Measurements from ENCODE around the gene ANKRD13C. TPM values are rescaled to one million over a fixed set of nuclear protein-coding genes. Genes with fewer than 3 reads are reported as not detected.
A peak's percentile ranks its signal among the peaks of the same experiment; 100 is the strongest.

The ANKRD13C gene
- total RNA-seq, 5 donors from 2014 or later (not counting 1 experiment from before 2014, with no cell fraction given): 26.3 to 28.7 (median 27.2) TPM

- peaks cover 0 to 10% of the 10 kb centered on the region in 2 donors for H3K36me3 ChIP-seq (ENCODE audit: control insufficient read depth in 2 of 2, extremely low read depth in 1 of 2, insufficient read depth in 1 of 2, low read length in 1 of 2)
- H3K4me1 Mint-ChIP-seq: peaks cover 36 to 47% (median 47%) of the 10 kb centered on the region in 3 donors
Measured at GRCh38 chr1:70334436-70334835, 20.1 kb downstream of the ANKRD13C start.

GRCh38 chr1:70333245-70333644 is 21.3 kb downstream of the ANKRD13C start:
- no CpG with 5 or more reads among the region's 2 CpGs for WGBS (ENCODE audit: insufficient coverage)
- Histone ChIP-seq H3K27ac (ENCODE audit: low read length) (no peak overlapping the region), H3K36me3 (ENCODE audit: control insufficient read depth in 2 of 2, extremely low read depth in 1 of 2, insufficient read depth in 1 of 2, low read length in 1 of 2) (peaks cover 0 to 9% of the 10 kb centered on the region in 2 donors), H3K4me3 (ENCODE audit: control insufficient read depth in 1 of 2, extremely low read depth in 1 of 2, low read length in 1 of 2) (no peak overlapping the region), H3K27me3 (replicated peaks in 1 of 2; ENCODE audit: control insufficient read depth in 2 of 2, extremely low read depth in 1 of 2, insufficient read depth in 2 of 2, low read length in 1 of 2) (no peaks in the 10 kb centered on the region), H3K9me3 (no peaks in the 10 kb centered on the region), H3K4me1 (ENCODE audit: control insufficient read depth in 1 of 2, extremely low read depth in 1 of 2, insufficient read depth in 2 of 2, low read length in 2 of 2) (peaks cover 0 to 4% of the 10 kb centered on the region in 2 experiments)
- POLR2A ChIA-PET: no interaction called here
- Mint-ChIP-seq H3K36me3 (peaks cover 23% of the 10 kb centered on the region), H3K4me3 (no peak overlapping the region), H3K27ac (peak overlapping the region in 1 of 2 donors; percentile 74), H3K9me3 (no peaks in the 10 kb centered on the region), H3K27me3 (no peaks in the 10 kb centered on the region), H3K4me1 (peaks cover 33 to 44% (median 44%) of the 10 kb centered on the region in 3 donors)
- DNase-seq: no peak
- ATAC-seq (replicated peaks in 1 of 4): no peak
- CTCF ChIA-PET: no interaction called here

More at GRCh38 chr1:70334436-70334835, 20.1 kb downstream of the ANKRD13C start:
- Mint-ChIP-seq H3K4me3 (no peak overlapping the region), H3K27ac (no peak overlapping the region), H3K36me3 (peaks cover 28% of the 10 kb centered on the region), H3K9me3 (no peaks in the 10 kb centered on the region), H3K27me3 (no peaks in the 10 kb centered on the region)
- H3K9me3 ChIP-seq: no peaks in the 10 kb centered on the region
- no peaks in the 10 kb centered on the region for H3K27me3 ChIP-seq (replicated peaks in 1 of 2; ENCODE audit: control insufficient read depth in 2 of 2, extremely low read depth in 1 of 2, insufficient read depth in 2 of 2, low read length in 1 of 2)
- no peak for ATAC-seq (replicated peaks in 1 of 4)
- no peak for DNase-seq
- H3K4me1 ChIP-seq (ENCODE audit: control insufficient read depth in 1 of 2, extremely low read depth in 1 of 2, insufficient read depth in 2 of 2, low read length in 2 of 2): peaks cover 0 to 4% of the 10 kb centered on the region in 2 experiments
- H3K27ac ChIP-seq (ENCODE audit: low read length): no peak overlapping the region
- ChIA-PET POLR2A (interaction anchor here in 1 of 2 donors (0.7 kb wide), 1 partner anchor 14 kb away, joined by 3 read pairs; no protein-coding TSS in a partner anchor), CTCF (no interaction called here)
- 98% methylated on average over 6 of the region's 9 CpGs for WGBS (ENCODE audit: insufficient coverage)
- H3K4me3 ChIP-seq (ENCODE audit: control insufficient read depth in 1 of 2, extremely low read depth in 1 of 2, low read length in 1 of 2): no peak overlapping the region

GRCh38 chr1:70331962-70332361 is 22.6 kb downstream of the ANKRD13C start:
- Histone ChIP-seq H3K36me3 (ENCODE audit: control insufficient read depth in 2 of 2, extremely low read depth in 1 of 2, insufficient read depth in 1 of 2, low read length in 1 of 2) (peaks cover 0 to 9% of the 10 kb centered on the region in 2 donors), H3K4me3 (ENCODE audit: control insufficient read depth in 1 of 2, extremely low read depth in 1 of 2, low read length in 1 of 2) (no peak overlapping the region), H3K9me3 (no peaks in the 10 kb centered on the region), H3K4me1 (ENCODE audit: control insufficient read depth in 1 of 2, extremely low read depth in 1 of 2, insufficient read depth in 2 of 2, low read length in 2 of 2) (no peaks in the 10 kb centered on the region), H3K27me3 (replicated peaks in 1 of 2; ENCODE audit: control insufficient read depth in 2 of 2, extremely low read depth in 1 of 2, insufficient read depth in 2 of 2, low read length in 1 of 2) (no peaks in the 10 kb centered on the region), H3K27ac (ENCODE audit: low read length) (no peak overlapping the region)
- Mint-ChIP-seq H3K27me3 (no peaks in the 10 kb centered on the region), H3K4me3 (no peak overlapping the region), H3K36me3 (peaks cover 25% of the 10 kb centered on the region), H3K27ac (no peak overlapping the region), H3K9me3 (no peaks in the 10 kb centered on the region), H3K4me1 (peaks cover 33 to 46% (median 43%) of the 10 kb centered on the region in 3 donors)
- ChIA-PET POLR2A (no interaction called here), CTCF (no interaction called here)
- DNase-seq: no peak
- no peak for ATAC-seq (replicated peaks in 1 of 4)

GRCh38 chr1:70327306-70328076 is 27.0 kb downstream of the ANKRD13C start:
- Mint-ChIP-seq H3K27me3 (no peaks in the 10 kb centered on the region), H3K27ac (no peak overlapping the region), H3K4me1 (peaks cover 25 to 37% (median 27%) of the 10 kb centered on the region in 3 donors), H3K36me3 (peaks cover 29% of the 10 kb centered on the region), H3K4me3 (no peak overlapping the region), H3K9me3 (no peaks in the 10 kb centered on the region)
- Histone ChIP-seq H3K4me1 (ENCODE audit: control insufficient read depth in 1 of 2, extremely low read depth in 1 of 2, insufficient read depth in 2 of 2, low read length in 2 of 2) (no peaks in the 10 kb centered on the region), H3K36me3 (ENCODE audit: control insufficient read depth in 2 of 2, extremely low read depth in 1 of 2, insufficient read depth in 1 of 2, low read length in 1 of 2) (peaks cover 0 to 12% of the 10 kb centered on the region in 2 donors), H3K27ac (ENCODE audit: low read length) (no peak overlapping the region), H3K4me3 (ENCODE audit: control insufficient read depth in 1 of 2, extremely low read depth in 1 of 2, low read length in 1 of 2) (no peak overlapping the region), H3K9me3 (no peaks in the 10 kb centered on the region), H3K27me3 (replicated peaks in 1 of 2; ENCODE audit: control insufficient read depth in 2 of 2, extremely low read depth in 1 of 2, insufficient read depth in 2 of 2, low read length in 1 of 2) (no peaks in the 10 kb centered on the region)
- no peak for DNase-seq
- no peak for ATAC-seq (replicated peaks in 1 of 4)
- 100% methylated on average over 3 of the region's 7 CpGs for WGBS (ENCODE audit: insufficient coverage)
- CTCF ChIA-PET: no interaction called here
- POLR2A ChIA-PET: interaction anchor here in 1 of 2 donors (0.6 kb wide), 1 partner anchor 185 kb away, joined by 5 read pairs; no protein-coding TSS in a partner anchor

- no peaks in the 10 kb centered on the region for H3K9me3 ChIP-seq
- no CpG with 5 or more reads among the region's 1 CpG for WGBS (ENCODE audit: insufficient coverage)
- peaks cover 30% of the 10 kb centered on the region for H3K36me3 Mint-ChIP-seq
- CTCF ChIA-PET: no interaction called here
- ATAC-seq (replicated peaks in 1 of 4) (no peak), DNase-seq (no peak)
- H3K27me3 ChIP-seq (replicated peaks in 1 of 2; ENCODE audit: control insufficient read depth in 2 of 2, extremely low read depth in 1 of 2, insufficient read depth in 2 of 2, low read length in 1 of 2): no peaks in the 10 kb centered on the region
- no peak overlapping the region for H3K27ac ChIP-seq (ENCODE audit: low read length)
- no peak overlapping the region for H3K4me3 Mint-ChIP-seq
- no peak overlapping the region for H3K4me3 ChIP-seq (ENCODE audit: control insufficient read depth in 1 of 2, extremely low read depth in 1 of 2, low read length in 1 of 2)
- peaks cover 0 to 10% of the 10 kb centered on the region in 2 donors for H3K36me3 ChIP-seq (ENCODE audit: control insufficient read depth in 2 of 2, extremely low read depth in 1 of 2, insufficient read depth in 1 of 2, low read length in 1 of 2)
- peaks cover 15 to 20% (median 18%) of the 10 kb centered on the region in 3 donors for H3K4me1 Mint-ChIP-seq
- H3K27me3 Mint-ChIP-seq: no peaks in the 10 kb centered on the region
- H3K9me3 Mint-ChIP-seq: no peaks in the 10 kb centered on the region
- no peaks in the 10 kb centered on the region for H3K4me1 ChIP-seq (ENCODE audit: control insufficient read depth in 1 of 2, extremely low read depth in 1 of 2, insufficient read depth in 2 of 2, low read length in 2 of 2)
- H3K27ac Mint-ChIP-seq: no peak overlapping the region
- POLR2A ChIA-PET: no interaction called here
Measured at GRCh38 chr1:70324683-70325082, 29.8 kb downstream of the ANKRD13C start.

GRCh38 chr1:70319750-70320149 is 34.8 kb downstream of the ANKRD13C start:
- Histone ChIP-seq H3K27ac (ENCODE audit: low read length) (no peak overlapping the region), H3K4me3 (ENCODE audit: control insufficient read depth in 1 of 2, extremely low read depth in 1 of 2, low read length in 1 of 2) (no peak overlapping the region), H3K9me3 (no peaks in the 10 kb centered on the region), H3K27me3 (replicated peaks in 1 of 2; ENCODE audit: control insufficient read depth in 2 of 2, extremely low read depth in 1 of 2, insufficient read depth in 2 of 2, low read length in 1 of 2) (no peaks in the 10 kb centered on the region), H3K4me1 (ENCODE audit: control insufficient read depth in 1 of 2, extremely low read depth in 1 of 2, insufficient read depth in 2 of 2, low read length in 2 of 2) (no peaks in the 10 kb centered on the region), H3K36me3 (ENCODE audit: control insufficient read depth in 2 of 2, extremely low read depth in 1 of 2, insufficient read depth in 1 of 2, low read length in 1 of 2) (peaks cover 0 to 16% of the 10 kb centered on the region in 2 donors)
- no peaks in the 10 kb centered on the region for H3K27me3 Mint-ChIP-seq
- ChIA-PET POLR2A (interaction anchor here in 1 of 2 donors (0.6 kb wide), 2 partner anchors 9 to 15 kb away, joined by 3 read pairs; no protein-coding TSS in a partner anchor), CTCF (no interaction called here)
- ATAC-seq (replicated peaks in 1 of 4): no peak
- H3K4me1 Mint-ChIP-seq: peaks cover 19 to 26% (median 21%) of the 10 kb centered on the region in 3 donors
- no peaks in the 10 kb centered on the region for H3K9me3 Mint-ChIP-seq
- peaks cover 31% of the 10 kb centered on the region for H3K36me3 Mint-ChIP-seq
- H3K27ac Mint-ChIP-seq: no peak overlapping the region
- no peak for DNase-seq
- no peak overlapping the region for H3K4me3 Mint-ChIP-seq

All from T-cell (primary cell).